ENCODE data around the gene ZNF367.

ZNF367 gene

DNA sequence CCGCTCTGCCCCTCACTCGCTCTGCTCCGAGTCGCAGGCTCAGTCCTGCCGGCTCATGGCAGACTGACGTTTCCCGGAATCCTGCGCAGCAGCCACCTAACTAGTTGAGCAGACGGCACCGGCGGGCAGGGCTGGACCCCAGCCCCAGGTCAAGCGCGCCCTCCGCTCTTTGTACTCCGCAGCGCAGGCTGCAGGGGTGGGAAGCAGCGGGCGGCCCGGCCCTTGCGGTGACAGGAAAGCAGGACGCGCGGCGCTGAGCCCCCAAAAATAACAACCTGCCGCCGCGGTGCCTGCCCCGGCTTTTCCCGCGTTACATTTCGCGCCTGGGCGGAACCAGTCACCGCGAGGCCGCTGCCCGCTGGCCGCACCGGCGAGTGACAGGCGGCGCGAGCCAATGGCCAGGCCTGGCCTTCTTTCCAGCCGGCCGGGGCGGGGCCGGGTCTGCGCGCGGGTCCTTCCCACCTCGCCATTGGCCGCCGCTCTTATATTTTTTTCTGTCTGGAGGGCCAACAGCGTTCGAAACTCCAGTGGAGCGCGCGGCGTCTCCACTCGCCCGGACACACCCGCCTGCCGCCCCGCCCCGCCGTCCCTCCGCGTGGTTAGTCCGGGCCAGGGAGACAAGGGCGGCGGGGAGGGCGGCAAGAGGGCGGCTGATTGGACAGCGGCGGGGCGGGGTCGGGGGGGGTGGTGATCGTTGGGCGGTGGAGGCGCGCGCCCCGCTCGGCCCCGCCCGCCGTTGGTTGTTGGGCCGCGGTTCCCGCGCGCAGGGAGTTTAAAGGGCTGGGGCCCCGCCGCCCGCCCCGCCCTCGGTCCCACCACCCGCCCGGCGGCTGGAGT lies at the start of gene ZNF367:
Gene ZNF367 (minus strand): TSS at position 288 of the 837 bp plus-strand sequence. CDS start 338 bp downstream, outside the sequence.
- DNase-seq = peak; percentile 96

GRCh38 chr9:96467784-96468183 lies 49.6 kb upstream of the ZNF367 start:
- DNase-seq = no peak

DNA sequence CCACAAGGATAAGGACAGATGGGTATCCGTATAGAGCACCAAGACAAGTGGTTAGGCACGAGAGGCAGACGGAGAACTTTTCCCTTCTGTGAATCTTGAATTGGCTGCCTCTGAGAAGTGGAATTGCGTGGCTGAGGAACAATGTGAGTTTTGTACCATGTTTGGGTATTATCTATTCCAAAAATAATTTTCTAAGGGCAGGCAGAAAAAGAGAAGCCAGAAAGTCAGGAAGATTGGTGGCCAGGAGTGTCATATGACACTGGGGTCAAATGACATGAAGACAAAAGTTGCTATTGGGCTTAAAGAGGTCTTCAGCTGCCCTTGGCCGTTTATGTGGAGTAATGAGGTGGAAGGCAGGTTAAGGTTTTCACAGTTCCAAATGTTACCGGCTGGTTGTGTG lies 46.3 kb upstream of the ZNF367 start:
- no peak for DNase-seq

DNA sequence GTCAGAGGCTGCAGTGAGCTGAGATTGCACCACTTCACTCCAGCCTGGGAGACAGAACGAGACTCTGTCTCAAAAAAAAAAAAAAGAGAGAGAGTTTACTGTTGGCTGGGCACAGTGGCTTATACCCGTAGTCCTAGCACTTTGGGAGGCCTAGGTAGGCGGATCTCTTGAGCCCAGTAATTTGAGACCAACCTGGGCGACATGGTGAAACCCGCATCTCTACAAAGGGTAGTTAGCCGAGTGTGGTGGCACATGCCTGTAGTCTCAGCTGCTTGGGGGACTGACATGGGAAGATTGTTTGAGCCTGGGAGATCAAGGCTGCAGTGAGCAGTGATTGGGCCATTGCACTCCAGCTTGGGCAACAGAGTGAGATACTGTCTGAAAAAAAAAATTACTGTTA lies 44.4 kb upstream of the ZNF367 start:
- DNase-seq = no peak

DNA sequence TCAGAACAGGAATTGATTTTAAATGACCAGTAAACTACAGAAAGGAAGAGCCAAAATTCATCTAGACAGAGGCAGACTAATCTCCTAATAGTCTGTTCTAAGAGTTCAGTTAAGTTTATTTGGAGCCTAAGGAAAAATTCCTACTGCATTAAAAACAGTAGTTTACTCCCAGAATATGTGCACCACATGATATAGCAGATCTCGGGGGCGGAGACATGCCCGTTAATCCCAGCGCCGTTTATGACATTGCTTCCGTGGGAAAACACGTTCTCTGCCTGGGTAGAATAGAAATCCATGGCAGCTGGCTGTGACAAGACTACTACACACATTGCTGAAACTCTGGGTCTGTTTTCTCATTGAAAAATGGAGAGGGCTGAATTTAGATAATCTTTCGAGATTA lies 43.2 kb upstream of the ZNF367 start:
- no peak for DNase-seq

GRCh38 chr9:96460882-96461281 lies 42.7 kb upstream of the ZNF367 start:
- DNase-seq = no peak

DNA sequence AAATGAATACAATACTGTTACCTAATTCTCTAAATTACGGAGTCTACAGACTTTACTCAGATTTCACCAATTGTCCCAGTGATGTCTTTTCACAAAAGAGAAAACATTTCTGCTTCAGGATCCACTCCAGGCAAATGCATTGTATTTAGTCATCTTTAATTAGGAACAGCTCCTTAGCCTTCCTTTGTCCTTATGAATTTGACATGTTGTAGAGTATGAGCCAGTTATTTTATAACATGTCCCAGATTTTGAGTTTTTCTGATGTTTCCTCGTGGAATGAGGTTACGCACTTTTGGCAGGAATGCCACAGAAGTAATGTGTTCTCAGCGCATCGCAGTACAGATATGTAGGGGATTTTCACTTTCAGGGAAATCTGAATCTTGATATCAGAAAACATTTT lies 42.3 kb upstream of the ZNF367 start:
- no peak for DNase-seq

DNA sequence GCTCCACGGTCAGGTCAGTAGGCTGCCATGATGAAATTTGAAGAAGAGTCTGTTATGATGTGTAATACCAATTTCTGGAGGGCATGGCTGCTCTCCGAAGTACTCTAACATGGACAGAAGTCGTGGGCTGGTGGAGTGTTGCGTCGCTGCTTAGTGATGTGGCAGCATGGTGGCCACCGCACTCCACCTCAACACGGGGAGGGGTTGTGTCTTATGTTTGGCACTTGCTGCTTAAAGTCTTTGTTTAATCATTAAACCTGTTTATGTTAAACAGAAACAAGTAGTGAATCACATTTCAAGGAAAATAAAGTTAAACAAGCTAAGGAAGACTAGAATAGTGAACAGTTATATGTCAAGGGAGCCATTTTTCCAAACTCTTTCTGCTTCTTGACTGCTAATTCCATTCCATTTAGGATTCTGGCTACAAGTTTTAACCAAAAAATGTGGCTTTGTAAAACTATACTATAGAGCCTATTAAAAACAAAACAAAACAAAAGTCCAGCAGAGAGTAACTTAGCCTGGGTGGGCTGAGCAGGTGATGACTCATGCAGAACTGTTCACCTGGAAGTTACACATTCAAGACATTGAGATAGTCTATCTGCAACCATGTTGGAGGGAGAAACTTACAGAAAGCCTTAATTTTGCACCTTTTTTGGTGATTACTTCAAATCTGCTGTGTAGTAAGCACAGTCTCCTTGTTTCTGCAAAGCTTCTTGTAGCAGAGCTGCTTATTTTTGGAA lies 41.3 kb upstream of the ZNF367 start:
- DNase-seq = no peak

DNA sequence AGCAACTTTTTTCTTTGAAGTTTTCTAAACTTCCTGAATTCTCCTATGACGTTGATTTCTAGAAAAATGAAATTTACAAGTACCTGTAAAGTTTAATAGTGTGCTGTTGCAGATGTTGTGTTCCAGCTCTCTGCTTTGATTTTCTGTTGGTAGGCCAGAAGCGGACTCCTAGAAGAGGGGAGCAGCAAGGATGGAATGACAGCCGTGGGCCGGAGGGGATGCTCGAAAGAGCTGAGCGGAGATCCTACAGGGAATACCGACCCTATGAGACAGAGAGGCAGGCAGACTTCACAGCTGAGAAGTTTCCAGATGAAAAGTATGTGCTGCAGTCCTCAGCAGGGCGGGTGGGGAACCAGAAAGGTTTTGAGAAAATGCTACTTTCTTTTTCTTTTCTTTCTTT lies 40.1 kb upstream of the ZNF367 start:
- no peak for DNase-seq

GRCh38 chr9:96457266-96457665 lies 39.1 kb upstream of the ZNF367 start:
- DNase-seq = no peak

DNA sequence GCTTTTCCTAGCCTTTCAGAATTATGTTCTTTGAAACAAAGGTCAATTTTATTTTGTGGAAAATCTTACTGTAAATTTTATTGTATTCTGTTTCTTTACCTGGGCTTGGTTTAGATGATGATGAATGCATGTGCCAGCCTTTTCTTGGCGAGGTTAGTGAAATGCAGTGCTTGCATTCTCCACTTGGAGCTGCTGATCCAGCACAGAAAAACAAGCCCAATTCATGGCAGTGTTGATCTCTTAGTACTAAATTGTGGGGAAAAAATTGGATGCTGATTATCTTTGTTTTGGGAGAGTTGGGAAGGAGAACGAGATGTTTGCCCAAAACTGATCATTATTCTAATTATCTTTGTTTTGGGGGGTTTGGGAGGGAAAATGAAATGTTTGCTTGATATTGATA lies 35.5 kb upstream of the ZNF367 start:
- DNase-seq = no peak

GRCh38 chr9:96450613-96451528 lies 32.7 kb upstream of the ZNF367 start:
- DNase-seq = no peak

DNA sequence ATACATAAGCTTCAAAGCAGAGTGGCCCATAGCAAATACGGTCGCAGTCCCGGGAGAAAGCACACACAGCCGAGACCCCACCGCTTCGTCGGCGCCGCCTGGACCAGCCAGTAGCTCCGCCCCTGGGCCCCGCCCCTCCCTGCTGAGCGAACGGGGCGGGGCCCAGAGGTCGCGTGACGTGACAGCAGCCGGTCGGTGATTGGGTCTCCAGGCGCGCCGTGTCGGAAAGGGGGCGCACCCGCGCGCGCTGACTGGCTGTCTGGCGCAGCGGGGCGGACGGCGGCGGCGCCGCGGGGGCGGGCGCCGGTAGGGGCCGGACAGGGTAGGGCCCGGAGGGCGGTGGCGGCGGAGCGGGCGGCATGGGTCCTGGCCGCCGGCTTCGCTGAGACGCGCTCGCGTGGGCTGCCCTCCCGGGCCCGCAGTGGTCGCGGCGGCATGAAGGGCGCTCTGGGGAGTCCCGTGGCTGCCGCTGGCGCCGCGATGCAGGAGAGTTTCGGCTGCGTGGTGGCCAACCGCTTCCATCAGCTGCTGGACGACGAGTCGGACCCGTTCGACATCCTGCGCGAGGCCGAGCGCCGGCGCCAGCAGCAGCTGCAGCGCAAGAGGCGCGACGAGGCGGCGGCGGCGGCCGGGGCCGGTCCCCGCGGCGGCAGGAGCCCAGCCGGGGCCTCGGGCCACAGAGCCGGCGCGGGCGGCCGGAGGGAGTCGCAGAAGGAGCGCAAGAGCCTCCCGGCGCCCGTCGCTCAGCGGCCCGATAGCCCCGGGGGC lies 31.9 kb upstream of the ZNF367 start, which contains the start of gene HABP4:
Gene HABP4 (plus strand): TSS at position 325 of the 768 bp plus-strand sequence. CDS start 111 bp downstream, at position 436.
- DNase-seq = peak; percentile 87

GRCh38 chr9:96449523-96449844 lies 31.3 kb upstream of the ZNF367 start:
- no peak for DNase-seq

GRCh38 chr9:96448546-96449170 lies 30.5 kb upstream of the ZNF367 start:
- no peak for DNase-seq

DNA sequence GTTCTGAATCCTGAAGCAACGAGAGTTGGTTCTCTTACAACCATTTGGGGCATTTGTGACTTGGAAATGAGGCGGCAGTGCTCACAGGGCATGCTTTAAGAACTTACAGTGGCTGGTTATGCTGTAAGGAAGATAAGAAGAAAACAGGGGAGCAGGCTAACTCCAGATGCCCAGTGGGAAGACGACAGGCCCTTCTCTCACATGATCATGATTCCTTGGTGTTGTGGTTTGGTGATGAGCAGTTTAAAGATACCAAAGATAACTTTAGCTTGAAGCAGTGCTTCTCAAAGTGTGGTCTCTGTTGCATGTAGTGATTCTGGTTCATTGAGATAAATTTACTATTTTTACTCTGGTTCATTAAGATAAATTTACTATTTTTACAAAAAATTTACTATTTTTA lies 29.2 kb upstream of the ZNF367 start:
- DNase-seq = no peak

GRCh38 chr9:96442491-96442890 lies 24.3 kb upstream of the ZNF367 start:
- DNase-seq = peak; percentile 62

GRCh38 chr9:96441798-96442445 lies 23.8 kb upstream of the ZNF367 start:
- DNase-seq = peak; percentile 71

DNA sequence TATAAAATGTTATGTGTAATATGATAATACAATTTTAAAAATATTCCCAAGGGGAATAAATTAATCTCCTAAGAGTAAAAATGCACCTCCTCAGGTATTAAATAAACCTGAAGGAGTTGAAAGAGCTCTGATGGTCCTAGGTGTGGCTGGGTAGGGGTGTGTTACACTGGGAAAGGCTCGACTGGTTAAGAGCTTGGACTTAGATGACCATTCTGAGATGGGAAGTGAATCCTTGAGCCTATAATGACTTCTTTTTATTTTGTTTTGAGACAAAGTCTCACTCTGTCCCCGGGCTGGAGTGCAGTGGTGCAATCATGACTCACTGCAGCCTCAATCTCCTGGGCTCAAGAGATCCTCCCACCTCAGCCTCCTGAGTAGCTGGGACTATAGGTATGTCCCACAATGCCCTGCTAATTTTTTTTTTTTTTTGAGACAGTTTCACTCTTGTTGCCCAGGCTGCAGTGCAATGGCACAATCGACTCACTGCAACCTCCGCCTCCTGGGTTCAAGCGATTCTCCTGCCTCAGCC lies 22.6 kb upstream of the ZNF367 start:
- DNase-seq = peak; percentile 23

GRCh38 chr9:96437454-96437853 lies 19.3 kb upstream of the ZNF367 start:
- DNase-seq = no peak

All from MV-4-11 (cell line).